ENCODE data around the gene SLC5A12.

GRCh38 chr11:26632691-26633159 lies 89.1 kb downstream of the SLC5A12 start:
- no peak for TF ChIP-seq CTCF (IDR thresholded peaks at IDR 0.05)
- TF ChIP-seq POLR2A (IDR thresholded peaks at IDR 0.05; ENCODE audit: low read depth) = no peak

Data from esophagus muscularis mucosa (tissue), 3 donors.